GM12875 (cell line): Measurements from ENCODE around the gene SERTAD3.

Experiments used
- H3K4me3 ChIP-seq: one replicate; pipeline ENCODE4 v1.5.1; 2011; ENCODE audit warnings: low read depth, low read length, control low read depth
- CTCF ChIP-seq: IDR thresholded peaks from 2 replicates; pipeline ENCODE4 v1.5.1; 2011; ENCODE audit warnings: low read depth, mild to moderate bottlenecking, control low read depth, inconsistent platforms, low read length, moderate library complexity, borderline replicate concordance; ENCODE audit not compliant: insufficient read depth

The SERTAD3 gene

GRCh38 chr19:40418040-40418439, 26.1 kb downstream of the SERTAD3 start:
- TF ChIP-seq CTCF, result no peak
- no peak overlapping the region for H3K4me3 ChIP-seq

- TF ChIP-seq CTCF, result no peak
- H3K4me3 ChIP-seq, result no peak overlapping the region
These were observed 26.5 kb downstream of the SERTAD3 start for GRCh38 chr19:40417643-40417981.

GRCh38 chr19:40416918-40417642, 27.1 kb downstream of the SERTAD3 start:
- no peak overlapping the region for H3K4me3 ChIP-seq
- no peak for TF ChIP-seq CTCF

- TF ChIP-seq CTCF, result no peak
- H3K4me3 ChIP-seq, result no peak overlapping the region
These were observed 28.4 kb downstream of the SERTAD3 start for GRCh38 chr19:40415768-40416167.

- H3K4me3 ChIP-seq, result no peak overlapping the region
- no peak for TF ChIP-seq CTCF
These were observed 29.3 kb downstream of the SERTAD3 start for GRCh38 chr19:40414542-40415535.

- TF ChIP-seq CTCF, result no peak
- H3K4me3 ChIP-seq, result no peak within 1 kb of the TSS
These were observed 30.8 kb downstream of the SERTAD3 start, which contains the start of gene PRX for GRCh38 chr19:40413291-40413845. Gene PRX, minus strand, starts transcription at chr19:40413378. Its CDS starts 5,446 bp downstream, at chr19:40407932.
